ENCODE measurements around the gene ELOA. TPM values are rescaled to one million over a fixed set of nuclear protein-coding genes. Genes with fewer than 3 reads are reported as not detected.
"Not testable (repeated sequence)": the region's sequence is repeated elsewhere in the genome, so short reads cannot be mapped to it uniquely, and the experiment has no call there.

ELOA gene
- total RNA-seq, 1 donor from 2014 or later, result 41.7 TPM

GRCh38 chr1:23722652-23723051 lies 20.6 kb upstream of the ELOA start:
- H3K9me3 Mint-ChIP-seq (ENCODE audit: low read depth), result no peaks in the 10 kb centered on the region

GRCh38 chr1:23726686-23727085 lies 16.6 kb upstream of the ELOA start:
- Mint-ChIP-seq H3K4me3 (ENCODE audit: unreplicated experiment) (no peak overlapping the region), H3K9me3 (ENCODE audit: low read depth) (no peaks in the 10 kb centered on the region), H3K27ac (ENCODE audit: unreplicated experiment) (no peak overlapping the region), H3K36me3 (ENCODE audit: low read depth) (no peaks in the 10 kb centered on the region), H3K4me1 (ENCODE audit: low read depth) (peaks cover 6% of the 10 kb centered on the region), H3K27me3 (ENCODE audit: low read depth) (no peaks in the 10 kb centered on the region)
- no peak for DNase-seq (ENCODE audit: low spot score)
- no peak for TF ChIP-seq CTCF (IDR thresholded peaks at IDR 0.05)

More at GRCh38 chr1:23722652-23723051, 20.6 kb upstream of the ELOA start:
- no peak for DNase-seq (ENCODE audit: low spot score)
- no peaks in the 10 kb centered on the region for H3K27me3 Mint-ChIP-seq (ENCODE audit: low read depth)
- TF ChIP-seq CTCF (IDR thresholded peaks at IDR 0.05), result no peak
- H3K4me3 Mint-ChIP-seq (ENCODE audit: unreplicated experiment), result no peak overlapping the region
- H3K4me1 Mint-ChIP-seq (ENCODE audit: low read depth), result peaks cover 8% of the 10 kb centered on the region
- no peak overlapping the region for H3K27ac Mint-ChIP-seq (ENCODE audit: unreplicated experiment)
- no peaks in the 10 kb centered on the region for H3K36me3 Mint-ChIP-seq (ENCODE audit: low read depth)

GRCh38 chr1:23727362-23727811 lies 15.9 kb upstream of the ELOA start:
- no peak overlapping the region for H3K4me3 Mint-ChIP-seq (ENCODE audit: unreplicated experiment)
- no peaks in the 10 kb centered on the region for H3K36me3 Mint-ChIP-seq (ENCODE audit: low read depth)
- no peak overlapping the region for H3K27ac Mint-ChIP-seq (ENCODE audit: unreplicated experiment)
- H3K4me1 Mint-ChIP-seq (ENCODE audit: low read depth), result peaks cover 6% of the 10 kb centered on the region
- no peaks in the 10 kb centered on the region for H3K27me3 Mint-ChIP-seq (ENCODE audit: low read depth)
- no peaks in the 10 kb centered on the region for H3K9me3 Mint-ChIP-seq (ENCODE audit: low read depth)
- no peak for DNase-seq (ENCODE audit: low spot score)
- TF ChIP-seq CTCF (IDR thresholded peaks at IDR 0.05), result no peak

- H3K9me3 Mint-ChIP-seq (ENCODE audit: low read depth), result no peaks in the 10 kb centered on the region
- no peak overlapping the region for H3K4me3 Mint-ChIP-seq (ENCODE audit: unreplicated experiment)
- peaks cover 1% of the 10 kb centered on the region for H3K36me3 Mint-ChIP-seq (ENCODE audit: low read depth)
- no peaks in the 10 kb centered on the region for H3K27me3 Mint-ChIP-seq (ENCODE audit: low read depth)
- TF ChIP-seq CTCF (IDR thresholded peaks at IDR 0.05), result no peak
- H3K4me1 Mint-ChIP-seq (ENCODE audit: low read depth), result peaks cover 6% of the 10 kb centered on the region
- DNase-seq (ENCODE audit: low spot score), result no peak
- H3K27ac Mint-ChIP-seq (ENCODE audit: unreplicated experiment), result no peak overlapping the region
These were observed 10.7 kb upstream of the ELOA start for GRCh38 chr1:23732363-23733224.

- not testable (repeated sequence) for H3K27ac Mint-ChIP-seq (ENCODE audit: unreplicated experiment); H3K4me3 Mint-ChIP-seq (ENCODE audit: unreplicated experiment); H3K27me3 Mint-ChIP-seq (ENCODE audit: low read depth); H3K36me3 Mint-ChIP-seq (ENCODE audit: low read depth); H3K9me3 Mint-ChIP-seq (ENCODE audit: low read depth); H3K4me1 Mint-ChIP-seq (ENCODE audit: low read depth); DNase-seq (ENCODE audit: low spot score)
These were observed 10.0 kb upstream of the ELOA start for GRCh38 chr1:23733281-23733680.
